Measurements from ENCODE around the gene SPINK4.

SPINK4 gene

GRCh38 chr9:33255471-33255870, 15.5 kb downstream of the SPINK4 start:
- Histone ChIP-seq H3K4me1 (ENCODE audit: insufficient read depth, low read length) (no peaks in the 10 kb centered on the region), H4K20me1 (ENCODE audit: insufficient read depth, low read length) (no peaks in the 10 kb centered on the region), H3K4me3 (ENCODE audit: low read depth in 1 of 2, low read length in 2 of 2) (no peak overlapping the region), H3K36me3 (ENCODE audit: insufficient read depth, low read length) (peaks cover 68% of the 10 kb centered on the region), H3K9ac (ENCODE audit: low read depth, low read length) (no peak overlapping the region), H3K27me3 (ENCODE audit: insufficient read depth, low read length, poor library complexity) (no peaks in the 10 kb centered on the region), H3K4me2 (ENCODE audit: insufficient read depth, low read length) (no peak overlapping the region), H2AFZ (ENCODE audit: low read depth, low read length) (no peak overlapping the region), H3K79me2 (ENCODE audit: insufficient read depth, low read length) (no peaks in the 10 kb centered on the region), H3K9me3 (ENCODE audit: insufficient read depth, low read length, severe bottlenecking) (no peaks in the 10 kb centered on the region), H3K27ac (ENCODE audit: low read length) (no peak overlapping the region)
- DNase-seq (no peak), ATAC-seq (ENCODE audit: insufficient read depth, low read depth) (no peak)
- TF ChIP-seq, protein P1, sequence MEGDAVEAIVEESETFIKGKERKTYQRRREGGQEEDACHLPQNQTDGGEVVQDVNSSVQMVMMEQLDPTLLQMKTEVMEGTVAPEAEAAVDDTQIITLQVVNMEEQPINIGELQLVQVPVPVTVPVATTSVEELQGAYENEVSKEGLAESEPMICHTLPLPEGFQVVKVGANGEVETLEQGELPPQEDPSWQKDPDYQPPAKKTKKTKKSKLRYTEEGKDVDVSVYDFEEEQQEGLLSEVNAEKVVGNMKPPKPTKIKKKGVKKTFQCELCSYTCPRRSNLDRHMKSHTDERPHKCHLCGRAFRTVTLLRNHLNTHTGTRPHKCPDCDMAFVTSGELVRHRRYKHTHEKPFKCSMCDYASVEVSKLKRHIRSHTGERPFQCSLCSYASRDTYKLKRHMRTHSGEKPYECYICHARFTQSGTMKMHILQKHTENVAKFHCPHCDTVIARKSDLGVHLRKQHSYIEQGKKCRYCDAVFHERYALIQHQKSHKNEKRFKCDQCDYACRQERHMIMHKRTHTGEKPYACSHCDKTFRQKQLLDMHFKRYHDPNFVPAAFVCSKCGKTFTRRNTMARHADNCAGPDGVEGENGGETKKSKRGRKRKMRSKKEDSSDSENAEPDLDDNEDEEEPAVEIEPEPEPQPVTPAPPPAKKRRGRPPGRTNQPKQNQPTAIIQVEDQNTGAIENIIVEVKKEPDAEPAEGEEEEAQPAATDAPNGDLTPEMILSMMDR (IDR thresholded peaks at IDR 0.05; ENCODE audit: borderline replicate concordance, extremely low read depth, low read length, poor library complexity, severe bottlenecking) = no peak
- no peak for TF ChIP-seq EZH2 (IDR thresholded peaks at IDR 0.05; ENCODE audit: borderline replicate concordance, low read depth, low read length, severe bottlenecking)

- ATAC-seq (ENCODE audit: insufficient read depth, low read depth) = no peak
- Histone ChIP-seq H4K20me1 (ENCODE audit: insufficient read depth, low read length) (no peaks in the 10 kb centered on the region), H3K9me3 (ENCODE audit: insufficient read depth, low read length, severe bottlenecking) (no peaks in the 10 kb centered on the region), H3K27ac (ENCODE audit: low read length) (no peak overlapping the region), H3K4me2 (ENCODE audit: insufficient read depth, low read length) (no peak overlapping the region), H3K4me3 (ENCODE audit: low read depth in 1 of 2, low read length in 2 of 2) (no peak overlapping the region), H3K4me1 (ENCODE audit: insufficient read depth, low read length) (no peaks in the 10 kb centered on the region), H3K36me3 (ENCODE audit: insufficient read depth, low read length) (peaks cover 75% of the 10 kb centered on the region), H3K27me3 (ENCODE audit: insufficient read depth, low read length, poor library complexity) (no peaks in the 10 kb centered on the region), H3K79me2 (ENCODE audit: insufficient read depth, low read length) (peaks cover 1% of the 10 kb centered on the region; the same call in 1 of the 2 replicates), H3K9ac (ENCODE audit: low read depth, low read length) (no peak overlapping the region), H2AFZ (ENCODE audit: low read depth, low read length) (no peak overlapping the region)
- DNase-seq = no peak
- TF ChIP-seq, protein P1 (IDR thresholded peaks at IDR 0.05; ENCODE audit: borderline replicate concordance, extremely low read depth, low read length, poor library complexity, severe bottlenecking) = no peak
- TF ChIP-seq EZH2 (IDR thresholded peaks at IDR 0.05; ENCODE audit: borderline replicate concordance, low read depth, low read length, severe bottlenecking) = no peak
Measured at GRCh38 chr9:33256236-33256635, 16.3 kb downstream of the SPINK4 start.

DNA sequence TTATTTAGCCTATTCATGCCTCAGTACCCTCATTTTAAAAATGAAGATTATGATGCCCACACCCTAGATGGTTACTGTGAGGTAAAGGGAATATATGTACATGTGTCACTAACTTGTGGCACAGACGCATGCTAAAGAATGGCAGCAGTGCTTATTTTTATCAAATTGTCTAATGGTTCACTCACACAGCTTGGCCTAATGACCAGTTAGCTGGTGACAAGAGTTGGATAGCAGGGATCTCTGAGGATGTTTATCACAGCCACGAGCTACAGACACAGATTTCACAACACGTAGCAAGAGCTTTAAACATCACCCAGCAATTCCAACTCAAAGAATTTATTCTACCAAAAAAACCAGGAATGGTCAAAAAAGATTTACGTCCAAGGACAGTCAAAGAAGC, 17.3 kb downstream of the SPINK4 start:
- no peaks in the 10 kb centered on the region for H3K9me3 ChIP-seq (ENCODE audit: insufficient read depth, low read length, severe bottlenecking)
- ATAC-seq (ENCODE audit: insufficient read depth, low read depth) = no peak
- no peak for TF ChIP-seq EZH2 (IDR thresholded peaks at IDR 0.05; ENCODE audit: borderline replicate concordance, low read depth, low read length, severe bottlenecking)
- TF ChIP-seq, protein P1 (IDR thresholded peaks at IDR 0.05; ENCODE audit: borderline replicate concordance, extremely low read depth, low read length, poor library complexity, severe bottlenecking) = no peak
- H3K4me2 ChIP-seq (ENCODE audit: insufficient read depth, low read length) = no peak overlapping the region
- peaks cover 83% of the 10 kb centered on the region for H3K36me3 ChIP-seq (ENCODE audit: insufficient read depth, low read length)
- DNase-seq = no peak
- peaks cover 9% of the 10 kb centered on the region; the same call in 1 of the 2 replicates for H3K79me2 ChIP-seq (ENCODE audit: insufficient read depth, low read length)
- H3K4me1 ChIP-seq (ENCODE audit: insufficient read depth, low read length) = no peaks in the 10 kb centered on the region
- H2AFZ ChIP-seq (ENCODE audit: low read depth, low read length) = no peak overlapping the region
- no peak overlapping the region for H3K27ac ChIP-seq (ENCODE audit: low read length)
- no peaks in the 10 kb centered on the region for H4K20me1 ChIP-seq (ENCODE audit: insufficient read depth, low read length)
- no peaks in the 10 kb centered on the region for H3K27me3 ChIP-seq (ENCODE audit: insufficient read depth, low read length, poor library complexity)
- H3K4me3 ChIP-seq (ENCODE audit: low read depth in 1 of 2, low read length in 2 of 2) = no peak overlapping the region
- no peak overlapping the region for H3K9ac ChIP-seq (ENCODE audit: low read depth, low read length)

DNA sequence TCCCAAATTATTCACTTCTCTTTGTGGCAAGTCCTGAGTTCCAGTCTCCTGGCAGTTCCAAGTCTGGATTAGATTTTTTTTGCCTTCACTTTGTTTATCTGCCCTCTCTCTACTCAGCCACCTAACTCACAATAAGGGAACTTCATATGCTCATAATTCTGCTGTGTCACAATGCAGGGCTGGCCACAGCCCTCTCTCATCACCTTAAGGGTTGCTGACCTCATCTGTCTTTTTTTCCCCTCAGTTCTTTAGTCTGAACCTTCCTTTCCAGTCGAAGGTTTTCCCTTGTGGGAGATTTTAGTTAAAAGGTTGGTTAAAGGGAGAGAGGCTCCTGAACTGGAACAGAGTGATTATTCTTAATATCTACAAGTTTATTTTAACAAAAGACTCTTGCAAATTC, 20.4 kb downstream of the SPINK4 start:
- no peak for ATAC-seq (ENCODE audit: insufficient read depth, low read depth)

More for the DNA sequence above, 20.4 kb downstream of the SPINK4 start:
- Histone ChIP-seq H4K20me1 (ENCODE audit: insufficient read depth, low read length) (peaks cover 2% of the 10 kb centered on the region; the same call in 1 of the 2 replicates), H3K4me3 (ENCODE audit: low read depth in 1 of 2, low read length in 2 of 2) (no peak overlapping the region), H2AFZ (ENCODE audit: low read depth, low read length) (no peak overlapping the region), H3K36me3 (ENCODE audit: insufficient read depth, low read length) (peaks cover 69% of the 10 kb centered on the region), H3K27me3 (ENCODE audit: insufficient read depth, low read length, poor library complexity) (no peaks in the 10 kb centered on the region), H3K4me1 (ENCODE audit: insufficient read depth, low read length) (peaks cover 14% of the 10 kb centered on the region), H3K4me2 (ENCODE audit: insufficient read depth, low read length) (no peak overlapping the region), H3K27ac (ENCODE audit: low read length) (no peak overlapping the region), H3K79me2 (ENCODE audit: insufficient read depth, low read length) (peaks cover 33% of the 10 kb centered on the region), H3K9ac (ENCODE audit: low read depth, low read length) (no peak overlapping the region), H3K9me3 (ENCODE audit: insufficient read depth, low read length, severe bottlenecking) (no peaks in the 10 kb centered on the region)
- DNase-seq = no peak
- no peak for TF ChIP-seq EZH2 (IDR thresholded peaks at IDR 0.05; ENCODE audit: borderline replicate concordance, low read depth, low read length, severe bottlenecking)
- TF ChIP-seq, protein P1 (IDR thresholded peaks at IDR 0.05; ENCODE audit: borderline replicate concordance, extremely low read depth, low read length, poor library complexity, severe bottlenecking) = no peak
